ENCODE data around the gene FOXS1.

Gene FOXS1

GRCh38 chr20:31860390-31861134 is 15.2 kb upstream of the FOXS1 start:
- no peak for DNase-seq

GRCh38 chr20:31859998-31860380 is 14.6 kb upstream of the FOXS1 start:
- no peak for DNase-seq

- no peak for DNase-seq
Observed at GRCh38 chr20:31859266-31859997, 14.0 kb upstream of the FOXS1 start.

GRCh38 chr20:31858760-31859083 is 13.3 kb upstream of the FOXS1 start:
- no peak for DNase-seq

GRCh38 chr20:31857861-31858759 is 12.7 kb upstream of the FOXS1 start:
- no peak for DNase-seq

- DNase-seq: no peak
Observed at GRCh38 chr20:31856516-31856915, 11.1 kb upstream of the FOXS1 start.

GRCh38 chr20:31853481-31853880 is 8.1 kb upstream of the FOXS1 start:
- no peak for DNase-seq

GRCh38 chr20:31851240-31851955 is 6.0 kb upstream of the FOXS1 start:
- no peak for DNase-seq

- DNase-seq: no peak
Observed at GRCh38 chr20:31849306-31849930, 4.0 kb upstream of the FOXS1 start.

GRCh38 chr20:31848088-31848999 is 2.9 kb upstream of the FOXS1 start:
- DNase-seq: no peak

GRCh38 chr20:31846793-31847138 is 1.4 kb upstream of the FOXS1 start:
- no peak for DNase-seq

GRCh38 chr20:31844737-31845299 is 586 bp downstream of the FOXS1 start:
- DNase-seq: no peak

- no peak for DNase-seq
Observed at GRCh38 chr20:31843881-31844280, 1.5 kb downstream of the FOXS1 start.

- DNase-seq: no peak
Observed at GRCh38 chr20:31843288-31843687, 2.1 kb downstream of the FOXS1 start.

- DNase-seq: no peak
Observed at GRCh38 chr20:31842471-31843157, 2.8 kb downstream of the FOXS1 start.

- DNase-seq: no peak
Observed at GRCh38 chr20:31841928-31842327, 3.5 kb downstream of the FOXS1 start.

GRCh38 chr20:31840906-31841816 is 4.2 kb downstream of the FOXS1 start:
- no peak for DNase-seq

GRCh38 chr20:31839782-31840487 is 5.5 kb downstream of the FOXS1 start:
- DNase-seq: no peak
